PC-3 (cell line): ENCODE measurements around the gene FANCG. TPM values are rescaled to one million over a fixed set of nuclear protein-coding genes. Genes with fewer than 3 reads are reported as not detected.

ENCODE experiments used
- ATAC-seq: fragments of 200-7000 bp; cut with Tn5 transposase; 2 replicates; pipeline ENCODE4 v1.9.1; 2020; ENCODE audit warnings: mild to moderate bottlenecking, moderate library complexity
- BruUV-seq: library from RNA; stranded (reverse); fragments of 400-500 nt; replicated peaks from 2 replicates; lab custom pipeline; 2021; lab: Mats Ljungman, UMichigan
- CTCF ChIA-PET: fragments of 300-600 bp; sonication (Branson Sonifier 250); formaldehyde crosslinking; loops from one replicate; lab custom pipeline; 2022; ENCODE audit warnings: antibody characterized with exemption; lab: Charles Lee
- POLR2A ChIA-PET: fragments of 300-600 bp; sonication (Branson Sonifier 250); formaldehyde crosslinking; loops from one replicate; lab custom pipeline; 2022; ENCODE audit warnings: antibody characterized with exemption; ENCODE audit not compliant: unreplicated experiment; lab: Charles Lee
- DNase-seq: peaks from one replicate; pipeline ENCODE4 v3.0.0-alpha.2; 2015
- H2AFZ ChIP-seq: fragments of 300-600 bp; sonication (generic); 2 replicates; pipeline ENCODE4 v1.6.0; 2016; ENCODE audit warnings: antibody characterized with exemption, low read length
- H3F3A ChIP-seq: fragments of 300-600 bp; sonication (generic); one replicate; pipeline ENCODE4 v1.6.0; 2017; ENCODE audit warnings: antibody characterized with exemption, low read length, control low read depth, mild to moderate bottlenecking; ENCODE audit not compliant: unreplicated experiment
- H3K27ac ChIP-seq: fragments of 300-600 bp; sonication (generic); 2 replicates; pipeline ENCODE4 v1.5.1; 2016; ENCODE audit warnings: mild to moderate bottlenecking, low read length
- H3K27me3 ChIP-seq: fragments of 300-600 bp; sonication (generic); 2 replicates; pipeline ENCODE4 v1.6.1; 2016; ENCODE audit warnings: low read length, mixed read lengths
- H3K36me3 ChIP-seq: fragments of 300-600 bp; sonication (generic); 2 replicates; pipeline ENCODE4 v1.6.1; 2016; ENCODE audit warnings: low read depth, mixed run types, low read length, mixed read lengths
- H3K4me1 ChIP-seq: fragments of 300-600 bp; sonication (generic); 2 replicates; pipeline ENCODE4 v1.5.1; 2016; ENCODE audit warnings: low read length; ENCODE audit not compliant: insufficient read depth
- H3K4me2 ChIP-seq: fragments of 300-600 bp; sonication (generic); 2 replicates; pipeline ENCODE4 v1.6.0; 2016; ENCODE audit warnings: low read length
- H3K4me3 ChIP-seq: fragments of 300-600 bp; sonication (generic); 2 replicates; pipeline ENCODE4 v1.5.1; 2016; ENCODE audit warnings: mild to moderate bottlenecking, low read length, mixed read lengths
- H3K79me2 ChIP-seq: fragments of 300-600 bp; sonication (generic); 2 replicates; pipeline ENCODE4 v1.6.1; 2017; ENCODE audit warnings: low read length, mixed read lengths
- H3K9ac ChIP-seq: fragments of 300-600 bp; sonication (generic); 2 replicates; pipeline ENCODE4 v1.6.0; 2016; ENCODE audit warnings: mild to moderate bottlenecking, low read length
- H3K9me2 ChIP-seq: fragments of 300-600 bp; sonication (generic); replicated peaks from 2 replicates; pipeline ENCODE4 v1.6.1; 2016; ENCODE audit warnings: mixed run types, low read length, mixed read lengths
- H3K9me3 ChIP-seq: fragments of 300-600 bp; sonication (generic); 2 replicates; pipeline ENCODE4 v1.6.1; 2016; ENCODE audit warnings: low read length, mixed read lengths
- H4K20me1 ChIP-seq: fragments of 300-600 bp; sonication (generic); 2 replicates; pipeline ENCODE4 v1.6.1; 2016; ENCODE audit warnings: low read length, mixed read lengths
- CTCF ChIP-seq: fragments of 300-600 bp; sonication (generic); conservative IDR thresholded peaks from 2 replicates; pipeline ENCODE4 v1.5.1; 2017; ENCODE audit warnings: antibody characterized with exemption, low read depth, mild to moderate bottlenecking, low read length
- EZH2 ChIP-seq: fragments of 300-600 bp; sonication (generic); IDR thresholded peaks from one replicate; pipeline ENCODE4 v1.6.1; 2017; ENCODE audit warnings: antibody characterized with exemption, mild to moderate bottlenecking, low read length; ENCODE audit not compliant: unreplicated experiment
- EZH2phosphoT487 ChIP-seq: fragments of 300-600 bp; sonication (generic); IDR thresholded peaks from 2 replicates; pipeline ENCODE4 v1.6.1; 2018; ENCODE audit warnings: mild to moderate bottlenecking, antibody characterized with exemption, low read length, borderline replicate concordance
- intact Hi-C: fragments of 100-400 bp; cut with micrococcal nuclease; formaldehyde crosslinking; loops from 2 replicates; pipeline ENCODE4 v1.9.0; 2023
- total RNA-seq: library from RNA; depleted of rRNA; stranded (reverse); fragments of >200 nt; gene quantifications from 2 replicates; pipeline ENCODE4 v1.2.3, GENCODE V29; 2014

The FANCG gene
- total RNA-seq, 1 experiment from 2014 or later: 32.6 TPM

- peak within 1 kb of the TSS; percentile 96 for H2AFZ ChIP-seq
Observed at GRCh38 chr9:35096035-35096849, 16.5 kb upstream of the FANCG start, which contains the start of gene PIGO. Gene PIGO, minus strand, starts transcription at chr9:35096591. Its CDS starts 1,026 bp downstream, at chr9:35095565.

GRCh38 chr9:35091536-35091935, 11.8 kb upstream of the FANCG start:
- no peak for ATAC-seq
- H3K4me3 ChIP-seq: no peak overlapping the region
- peaks cover 3% of the 10 kb centered on the region; the same call in 1 of the 2 replicates for H3K4me1 ChIP-seq
- no peak overlapping the region for H3K9ac ChIP-seq
- intact Hi-C loops: no loop called here
- no peaks in the 10 kb centered on the region for H4K20me1 ChIP-seq
- BruUV-seq: no TSS peak
- ChIA-PET POLR2A (no interaction called here), CTCF (no interaction called here)
- H2AFZ ChIP-seq: no peak overlapping the region
- no peaks in the 10 kb centered on the region for H3K27me3 ChIP-seq
- H3K79me2 ChIP-seq: no peaks in the 10 kb centered on the region; the same call in 1 of the 2 replicates
- TF ChIP-seq EZH2 (no peak), EZH2phosphoT487 (no peak), CTCF (no peak)
- no peak for DNase-seq
- no peaks in the 10 kb centered on the region for H3K9me2 ChIP-seq
- H3K4me2 ChIP-seq: no peak overlapping the region
- no peaks in the 10 kb centered on the region for H3K9me3 ChIP-seq
- no peaks in the 10 kb centered on the region for H3F3A ChIP-seq
- H3K27ac ChIP-seq: no peak overlapping the region
- H3K36me3 ChIP-seq: peaks cover 4% of the 10 kb centered on the region; the same call in 1 of the 2 replicates

More at GRCh38 chr9:35096035-35096849, 16.5 kb upstream of the FANCG start, which contains the start of gene PIGO:
- peak within 1 kb of the TSS; percentile 93 for H3K4me2 ChIP-seq
- POLR2A ChIA-PET: interaction anchor here (0.6 kb wide), 1 partner anchor 651 kb away, joined by 4 read pairs; no protein-coding TSS in a partner anchor
- CTCF ChIA-PET: interaction anchor here (0.8 to 1.0 kb wide), 2 partner anchors 24 to 197 kb away, joined by 4 read pairs; partner anchors contain the start of gene VCP
- H3K4me1 ChIP-seq: no peaks in the 10 kb centered on the region; the same call in 1 of the 2 replicates
- H3K9me2 ChIP-seq: no peaks in the 10 kb centered on the region
- H3K36me3 ChIP-seq: peaks cover 6% of the 10 kb centered on the region; the same call in 1 of the 2 replicates
- peaks cover 3% of the 10 kb centered on the region for H3K79me2 ChIP-seq
- ATAC-seq: peak; percentile 98
- intact Hi-C loops: loop anchor here (2.0 kb wide), 1 partner anchor 197 kb away; no protein-coding TSS in a partner anchor
- H4K20me1 ChIP-seq: no peaks in the 10 kb centered on the region
- no peaks in the 10 kb centered on the region for H3K27me3 ChIP-seq
- TF ChIP-seq CTCF (peak; percentile 65), EZH2phosphoT487 (no peak)
- peak within 1 kb of the TSS; percentile 99 for H3K9ac ChIP-seq
- peak; percentile 77 for DNase-seq
- no peaks in the 10 kb centered on the region for H3F3A ChIP-seq
- TSS peak; percentile 73 for BruUV-seq
- H3K4me3 ChIP-seq: peak within 1 kb of the TSS; percentile 90
- no peaks in the 10 kb centered on the region for H3K9me3 ChIP-seq
- H3K27ac ChIP-seq: peak within 1 kb of the TSS; percentile 93
